ENCODE data around the gene PTPRC.

PTPRC gene

DNA sequence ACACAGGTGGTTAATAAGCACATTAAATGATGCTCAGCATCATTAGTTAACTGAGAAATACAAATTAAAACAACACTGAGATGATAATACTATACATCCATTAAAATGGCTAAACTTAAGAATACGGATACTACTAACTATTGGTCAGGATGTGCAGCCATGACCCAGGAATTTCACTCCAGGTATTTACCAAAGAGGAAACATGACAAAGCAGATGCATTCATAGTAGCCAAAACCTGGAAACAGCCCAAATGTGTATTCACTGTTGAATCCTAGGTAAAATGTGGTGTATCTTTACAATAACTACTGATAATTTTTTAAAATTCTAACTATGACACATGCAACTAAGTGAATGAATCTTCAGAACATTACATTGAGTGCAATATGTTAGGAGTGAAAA lies 73.0 kb downstream of the PTPRC start:
- Histone ChIP-seq H3K4me3 (IDR thresholded peaks at IDR 0.05; ENCODE audit: insufficient read depth, low read depth, low read length) (no peak overlapping the region), H2AFZ (ENCODE audit: low read depth) (no peak overlapping the region), H3K79me2 (ENCODE audit: insufficient read depth, low read depth) (no peaks in the 10 kb centered on the region), H3K9ac (no peak overlapping the region), H3K36me3 (ENCODE audit: insufficient read depth) (no peaks in the 10 kb centered on the region), H3K27ac (no peak overlapping the region), H3K4me2 (no peak overlapping the region), H4K20me1 (ENCODE audit: insufficient read depth) (no peaks in the 10 kb centered on the region), H3K27me3 (ENCODE audit: insufficient read depth, low read depth) (no peaks in the 10 kb centered on the region), H3K4me1 (ENCODE audit: low read depth, poor library complexity, severe bottlenecking) (no peaks in the 10 kb centered on the region)
- TF ChIP-seq CTCF (conservative IDR thresholded peaks at IDR 0.05; ENCODE audit: low read depth, low read length), result no peak

DNA sequence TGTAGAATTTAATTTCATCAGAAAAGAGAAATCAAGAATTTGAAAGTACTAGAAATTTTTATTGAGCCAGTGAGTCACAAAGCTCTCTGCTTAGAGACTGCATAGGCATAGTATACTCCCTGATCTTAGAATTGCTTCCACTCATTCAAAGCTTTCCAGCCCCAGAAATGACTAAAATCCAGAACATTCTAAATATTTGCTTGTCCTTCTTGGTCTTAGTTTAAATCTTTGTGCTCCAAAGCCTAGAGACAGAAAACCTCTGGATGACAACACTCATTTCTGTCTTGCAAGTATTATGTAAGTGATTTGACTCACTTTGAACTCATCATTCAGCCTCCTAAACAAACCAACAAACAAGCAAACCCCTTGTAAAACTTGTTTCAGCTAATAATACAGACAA lies 74.2 kb downstream of the PTPRC start:
- Histone ChIP-seq H3K4me1 (ENCODE audit: low read depth, poor library complexity, severe bottlenecking) (no peaks in the 10 kb centered on the region), H3K27me3 (ENCODE audit: insufficient read depth, low read depth) (no peaks in the 10 kb centered on the region), H3K9ac (no peak overlapping the region), H3K4me2 (no peak overlapping the region), H3K4me3 (IDR thresholded peaks at IDR 0.05; ENCODE audit: insufficient read depth, low read depth, low read length) (no peak overlapping the region), H4K20me1 (ENCODE audit: insufficient read depth) (no peaks in the 10 kb centered on the region), H3K27ac (no peak overlapping the region), H2AFZ (ENCODE audit: low read depth) (no peak overlapping the region), H3K36me3 (ENCODE audit: insufficient read depth) (no peaks in the 10 kb centered on the region), H3K79me2 (ENCODE audit: insufficient read depth, low read depth) (no peaks in the 10 kb centered on the region)
- no peak for TF ChIP-seq CTCF (conservative IDR thresholded peaks at IDR 0.05; ENCODE audit: low read depth, low read length)

DNA sequence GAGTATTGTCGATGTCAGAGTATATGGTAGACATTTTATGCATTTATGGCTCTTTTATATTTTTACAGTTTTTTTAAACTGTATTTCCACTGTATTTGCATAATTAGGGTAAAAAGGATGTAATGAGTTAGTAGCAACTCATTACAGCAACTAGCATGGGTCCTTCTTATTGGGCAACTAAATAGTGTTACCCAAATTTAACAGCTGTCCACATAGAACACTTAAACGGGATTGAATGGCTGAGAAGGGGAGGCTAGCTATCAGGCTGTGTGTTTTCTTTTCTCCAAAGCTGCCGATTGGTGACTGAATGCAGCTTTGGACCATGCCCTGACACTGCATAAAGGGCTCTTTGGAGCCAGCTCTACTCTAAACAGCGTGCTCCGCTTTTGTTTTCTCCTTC lies 75.4 kb downstream of the PTPRC start:
- Histone ChIP-seq H3K79me2 (ENCODE audit: insufficient read depth, low read depth) (no peaks in the 10 kb centered on the region), H2AFZ (ENCODE audit: low read depth) (no peak overlapping the region)

DNA sequence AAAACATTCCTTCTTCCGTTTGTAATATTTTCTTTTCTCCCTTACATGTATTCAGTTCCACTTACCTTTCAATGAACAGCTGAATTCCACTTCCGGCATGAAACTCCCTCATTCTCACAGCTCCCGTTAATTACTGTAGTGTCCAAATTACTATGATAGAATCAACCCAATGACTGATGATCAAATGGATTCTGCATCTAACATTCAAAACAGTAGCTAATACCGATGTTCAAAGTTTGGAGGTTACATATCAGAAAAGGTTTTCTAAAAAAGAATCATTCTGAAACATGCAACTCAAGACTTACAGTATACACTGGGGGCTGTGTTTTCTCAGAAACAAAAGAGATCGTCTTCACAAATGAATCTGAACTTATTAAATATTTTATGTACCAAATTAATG lies 77.2 kb downstream of the PTPRC start:
- Histone ChIP-seq H2AFZ (ENCODE audit: low read depth) (no peak overlapping the region), H3K9ac (no peak overlapping the region), H3K27ac (no peak overlapping the region), H3K4me1 (ENCODE audit: low read depth, poor library complexity, severe bottlenecking) (no peaks in the 10 kb centered on the region), H3K36me3 (ENCODE audit: insufficient read depth) (no peaks in the 10 kb centered on the region), H3K27me3 (ENCODE audit: insufficient read depth, low read depth) (no peaks in the 10 kb centered on the region), H4K20me1 (ENCODE audit: insufficient read depth) (no peaks in the 10 kb centered on the region), H3K4me2 (no peak overlapping the region), H3K79me2 (ENCODE audit: insufficient read depth, low read depth) (no peaks in the 10 kb centered on the region), H3K4me3 (IDR thresholded peaks at IDR 0.05; ENCODE audit: insufficient read depth, low read depth, low read length) (no peak overlapping the region)
- no peak for TF ChIP-seq CTCF (conservative IDR thresholded peaks at IDR 0.05; ENCODE audit: low read depth, low read length)

More for the DNA sequence above, 75.4 kb downstream of the PTPRC start:
- H3K9ac ChIP-seq, result no peak overlapping the region
- no peak for TF ChIP-seq CTCF (conservative IDR thresholded peaks at IDR 0.05; ENCODE audit: low read depth, low read length)
- no peaks in the 10 kb centered on the region for H3K4me1 ChIP-seq (ENCODE audit: low read depth, poor library complexity, severe bottlenecking)
- no peaks in the 10 kb centered on the region for H4K20me1 ChIP-seq (ENCODE audit: insufficient read depth)
- no peaks in the 10 kb centered on the region for H3K36me3 ChIP-seq (ENCODE audit: insufficient read depth)
- H3K27ac ChIP-seq, result no peak overlapping the region
- H3K27me3 ChIP-seq (ENCODE audit: insufficient read depth, low read depth), result no peaks in the 10 kb centered on the region
- no peak overlapping the region for H3K4me3 ChIP-seq (IDR thresholded peaks at IDR 0.05; ENCODE audit: insufficient read depth, low read depth, low read length)
- no peak overlapping the region for H3K4me2 ChIP-seq

DNA sequence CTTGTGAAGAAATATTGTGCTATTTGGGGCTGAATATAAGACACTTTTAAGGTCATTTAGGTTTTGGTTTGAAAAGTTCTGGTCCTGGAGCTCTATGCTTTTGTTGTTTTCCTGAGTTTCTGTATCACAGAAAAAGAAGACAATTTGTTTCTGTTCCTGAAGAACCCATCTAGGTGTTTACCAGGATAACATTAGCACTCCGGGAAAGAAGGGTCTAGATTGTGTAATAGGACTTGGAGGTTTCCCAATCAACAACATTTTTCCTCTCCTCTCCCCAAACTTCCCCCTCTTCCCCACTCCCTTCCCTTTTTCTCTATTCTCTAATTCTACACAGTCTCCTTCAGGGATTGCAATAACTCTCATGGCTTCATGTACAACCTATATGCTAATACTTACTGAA lies 78.7 kb downstream of the PTPRC start:
- Histone ChIP-seq H2AFZ (ENCODE audit: low read depth) (no peak overlapping the region), H3K4me1 (ENCODE audit: low read depth, poor library complexity, severe bottlenecking) (no peaks in the 10 kb centered on the region), H3K4me3 (IDR thresholded peaks at IDR 0.05; ENCODE audit: insufficient read depth, low read depth, low read length) (no peak overlapping the region), H3K79me2 (ENCODE audit: insufficient read depth, low read depth) (no peaks in the 10 kb centered on the region), H3K27me3 (ENCODE audit: insufficient read depth, low read depth) (no peaks in the 10 kb centered on the region), H3K36me3 (ENCODE audit: insufficient read depth) (no peaks in the 10 kb centered on the region), H4K20me1 (ENCODE audit: insufficient read depth) (no peaks in the 10 kb centered on the region), H3K27ac (no peak overlapping the region), H3K4me2 (no peak overlapping the region), H3K9ac (no peak overlapping the region)
- TF ChIP-seq CTCF (conservative IDR thresholded peaks at IDR 0.05; ENCODE audit: low read depth, low read length), result no peak

Data from KMS-11 (cell line).